ENCODE results near the gene GPR55.

- no peak for TF ChIP-seq CTCF (IDR thresholded peaks at IDR 0.05)
- TF ChIP-seq ZFX (IDR thresholded peaks at IDR 0.05; ENCODE audit: borderline replicate concordance) = no peak
Measured at GRCh38 chr2:230921806-230922595, 3.0 kb downstream of the GPR55 start.

Data from 22Rv1 (cell line).